AG09319 (cell line): Measurements from ENCODE around the gene CIP2A.

Experiments
- DNase-seq: peaks from one replicate; pipeline ENCODE4 v3.0.0-alpha.2; 2010; ENCODE audit warnings: low read depth; ENCODE audit errors: extremely low read depth
- TF ChIP-seq, protein P1 (sequence below): IDR thresholded peaks from 2 replicates; pipeline ENCODE4 v1.5.1; 2011; ENCODE audit warnings: low read depth, mild to moderate bottlenecking, inconsistent platforms, low read length, moderate library complexity

CIP2A gene

DNA sequence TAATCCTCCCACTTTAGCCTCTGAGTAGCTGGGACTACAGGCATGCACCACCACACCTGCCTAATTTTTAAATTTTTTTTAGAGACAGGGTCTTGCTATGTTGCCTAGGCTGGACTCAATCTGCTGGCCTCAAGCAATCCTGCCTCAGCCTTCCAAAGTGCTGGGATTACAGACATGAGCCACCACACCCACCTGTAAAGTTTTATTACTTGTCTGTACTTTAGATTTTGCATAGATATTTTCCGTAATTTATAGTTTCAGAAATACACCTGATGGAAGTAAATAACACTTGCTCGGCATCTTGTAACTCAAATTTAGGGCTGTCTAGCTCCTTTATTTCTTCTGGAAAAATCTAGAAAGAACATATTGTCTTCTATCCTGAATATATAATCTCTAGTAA, 6.1 kb upstream of the CIP2A start:
- TF ChIP-seq, protein P1, sequence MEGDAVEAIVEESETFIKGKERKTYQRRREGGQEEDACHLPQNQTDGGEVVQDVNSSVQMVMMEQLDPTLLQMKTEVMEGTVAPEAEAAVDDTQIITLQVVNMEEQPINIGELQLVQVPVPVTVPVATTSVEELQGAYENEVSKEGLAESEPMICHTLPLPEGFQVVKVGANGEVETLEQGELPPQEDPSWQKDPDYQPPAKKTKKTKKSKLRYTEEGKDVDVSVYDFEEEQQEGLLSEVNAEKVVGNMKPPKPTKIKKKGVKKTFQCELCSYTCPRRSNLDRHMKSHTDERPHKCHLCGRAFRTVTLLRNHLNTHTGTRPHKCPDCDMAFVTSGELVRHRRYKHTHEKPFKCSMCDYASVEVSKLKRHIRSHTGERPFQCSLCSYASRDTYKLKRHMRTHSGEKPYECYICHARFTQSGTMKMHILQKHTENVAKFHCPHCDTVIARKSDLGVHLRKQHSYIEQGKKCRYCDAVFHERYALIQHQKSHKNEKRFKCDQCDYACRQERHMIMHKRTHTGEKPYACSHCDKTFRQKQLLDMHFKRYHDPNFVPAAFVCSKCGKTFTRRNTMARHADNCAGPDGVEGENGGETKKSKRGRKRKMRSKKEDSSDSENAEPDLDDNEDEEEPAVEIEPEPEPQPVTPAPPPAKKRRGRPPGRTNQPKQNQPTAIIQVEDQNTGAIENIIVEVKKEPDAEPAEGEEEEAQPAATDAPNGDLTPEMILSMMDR: no peak
- no peak for DNase-seq

DNA sequence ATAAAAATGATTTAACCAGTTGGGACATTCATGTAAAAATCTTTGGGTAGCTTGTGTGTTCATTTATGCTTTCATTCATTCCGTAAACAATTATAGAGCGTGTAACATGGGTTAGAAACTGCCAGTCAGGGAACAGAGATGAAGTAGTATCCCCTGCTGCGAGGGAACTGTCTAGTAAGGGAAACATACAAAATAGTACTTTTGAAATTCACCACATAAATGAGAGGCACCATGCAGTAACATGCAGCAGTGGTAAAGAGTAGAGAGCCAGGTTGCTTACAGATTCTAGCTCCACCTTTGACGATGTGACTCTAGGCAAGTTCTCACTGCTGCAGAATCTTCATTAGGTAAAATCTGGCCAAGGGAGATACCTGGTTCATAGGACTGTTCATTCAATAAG, 1.2 kb upstream of the CIP2A start:
- no peak for DNase-seq

DNA sequence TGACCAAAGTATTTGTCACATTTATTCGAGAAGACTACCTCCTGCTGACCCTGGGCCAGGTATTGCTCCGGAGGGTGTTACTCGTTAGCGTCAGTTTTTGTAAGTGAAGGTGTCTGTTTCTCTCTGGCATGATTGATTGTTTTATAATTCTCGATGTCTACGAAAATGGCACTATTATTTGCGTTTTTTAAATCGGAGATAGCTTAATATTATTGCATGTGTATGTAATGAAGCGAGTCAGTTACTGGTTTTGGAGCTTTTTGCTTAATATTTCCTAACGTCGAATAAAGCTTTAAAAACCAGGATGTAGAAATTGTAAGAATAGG, 723 bp upstream of the CIP2A start:
- TF ChIP-seq, protein P1: no peak; the same call in 1 of the 2 replicates
- no peak for DNase-seq

More for the DNA sequence above, 1.2 kb upstream of the CIP2A start:
- TF ChIP-seq, protein P1: no peak

DNA sequence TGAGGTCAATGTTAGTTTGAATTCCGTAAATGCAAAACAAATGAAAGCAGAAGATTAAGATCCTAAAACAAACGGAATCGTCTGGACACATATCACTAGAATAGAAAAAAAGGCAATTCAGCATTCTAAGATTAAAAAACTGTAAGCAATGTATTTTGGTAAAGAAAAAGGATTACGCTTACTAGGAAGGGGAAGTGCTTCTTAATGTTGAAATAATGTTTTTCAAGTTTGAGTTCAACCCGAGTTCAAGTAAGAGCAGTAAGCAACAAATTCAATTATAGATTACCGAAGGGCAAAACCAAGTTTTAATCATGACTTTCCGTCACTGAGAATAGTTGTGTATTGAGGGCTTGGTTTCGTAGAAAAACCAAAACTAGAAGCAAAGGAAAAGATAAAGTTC, 637 bp downstream of the CIP2A start:
- no peak for DNase-seq
- TF ChIP-seq, protein P1: no peak

DNA sequence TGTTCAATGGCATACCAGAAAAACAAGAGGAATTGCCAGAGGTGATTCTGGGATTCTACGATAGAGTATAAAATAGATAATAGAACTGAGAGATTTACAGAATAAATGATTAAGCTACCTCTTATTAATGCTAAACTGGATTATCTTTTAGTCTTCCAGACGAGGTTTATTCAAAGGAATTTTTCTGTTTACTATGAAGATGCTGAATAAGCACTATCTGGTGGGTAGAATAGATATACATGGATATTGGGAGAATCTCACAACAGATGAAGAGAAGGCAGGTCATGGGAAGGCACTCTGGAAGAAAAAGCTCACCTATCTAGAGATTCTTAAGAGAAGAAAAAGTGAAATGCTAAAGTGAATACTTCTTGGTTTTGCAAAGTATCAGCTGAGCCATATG, 11.2 kb downstream of the CIP2A start:
- no peak for DNase-seq
- TF ChIP-seq, protein P1: no peak

DNA sequence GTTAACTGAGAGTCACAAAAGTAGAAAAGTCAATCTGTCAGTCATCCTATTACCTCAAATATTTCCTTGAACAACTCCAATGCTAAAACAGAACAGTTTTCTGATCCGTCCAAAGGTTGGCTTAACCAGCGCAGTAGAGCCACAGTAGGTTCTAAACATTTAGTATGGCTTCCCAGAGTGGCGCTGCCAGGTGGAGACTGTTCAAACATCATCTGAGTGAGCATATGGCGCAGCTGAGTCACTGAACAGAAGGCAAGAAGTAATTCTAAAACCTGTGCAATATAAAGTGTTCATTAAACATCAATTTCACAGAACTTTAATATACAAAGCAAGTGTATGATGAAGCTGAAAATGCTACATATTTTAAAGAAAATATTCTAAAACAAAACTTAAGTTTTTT, 19.9 kb downstream of the CIP2A start:
- TF ChIP-seq, protein P1: no peak
- no peak for DNase-seq

DNA sequence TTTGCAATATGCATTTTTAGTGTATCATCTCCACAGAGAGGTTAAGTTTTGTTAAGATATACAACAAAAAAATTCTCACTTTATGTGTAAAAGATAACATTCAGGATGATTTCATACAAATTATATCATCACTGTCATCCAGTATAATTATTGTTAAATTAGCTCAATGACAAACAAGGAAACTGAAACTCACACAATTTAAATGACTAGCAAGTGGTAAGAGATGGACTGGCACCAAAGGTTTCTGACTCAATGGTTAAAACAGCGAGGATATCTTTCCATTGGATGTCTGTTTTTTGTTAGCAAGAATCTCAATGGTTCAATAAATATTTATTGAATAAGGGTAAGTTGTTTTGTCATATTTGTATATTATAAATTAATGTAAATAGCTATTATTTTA, 22.6 kb downstream of the CIP2A start:
- no peak for DNase-seq

More for the DNA sequence above, 22.6 kb downstream of the CIP2A start:
- TF ChIP-seq, protein P1: no peak
